ENCODE results near the gene TASL.
"Not testable (repeated sequence)": the region's sequence is repeated elsewhere in the genome, so short reads cannot be mapped to it uniquely, and the experiment has no call there.

The TASL gene, protein sequence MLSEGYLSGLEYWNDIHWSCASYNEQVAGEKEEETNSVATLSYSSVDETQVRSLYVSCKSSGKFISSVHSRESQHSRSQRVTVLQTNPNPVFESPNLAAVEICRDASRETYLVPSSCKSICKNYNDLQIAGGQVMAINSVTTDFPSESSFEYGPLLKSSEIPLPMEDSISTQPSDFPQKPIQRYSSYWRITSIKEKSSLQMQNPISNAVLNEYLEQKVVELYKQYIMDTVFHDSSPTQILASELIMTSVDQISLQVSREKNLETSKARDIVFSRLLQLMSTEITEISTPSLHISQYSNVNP

DNA sequence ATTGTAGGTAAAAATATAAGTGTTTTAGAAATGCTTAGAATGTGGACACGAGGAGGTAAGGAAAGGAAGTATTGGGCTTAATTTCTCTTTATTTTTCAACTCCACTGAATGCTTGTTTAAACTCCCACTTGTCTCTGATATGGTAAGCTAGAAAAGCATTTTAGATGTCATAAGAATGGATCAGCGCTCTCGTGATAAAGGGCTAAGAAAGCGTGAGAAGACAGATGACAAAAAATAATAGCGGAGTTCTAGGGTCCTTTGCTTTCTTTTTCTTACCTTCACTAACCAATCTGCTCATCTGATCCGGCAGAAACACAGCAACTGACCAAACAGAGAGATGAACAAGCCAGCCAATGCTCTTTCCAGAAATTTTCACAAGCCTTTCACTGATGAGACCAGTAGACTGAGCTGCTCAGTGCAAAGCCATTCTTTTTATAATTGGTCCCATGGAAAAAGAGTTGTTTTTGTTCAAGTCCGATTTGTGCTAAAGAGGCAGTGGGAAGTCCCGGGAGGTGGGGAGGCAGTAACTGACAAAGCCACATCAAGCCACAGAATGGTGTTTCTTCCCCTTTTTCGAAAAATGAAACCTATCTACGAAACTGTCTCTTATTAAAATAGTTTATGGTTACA lies at the start of gene TASL:
Gene TASL, minus strand, starts transcription at position 405 of the 630 bp plus-strand sequence. CDS start 17,411 bp downstream, outside the sequence.
- no peak for DNase-seq (ENCODE audit: low read depth)

DNA sequence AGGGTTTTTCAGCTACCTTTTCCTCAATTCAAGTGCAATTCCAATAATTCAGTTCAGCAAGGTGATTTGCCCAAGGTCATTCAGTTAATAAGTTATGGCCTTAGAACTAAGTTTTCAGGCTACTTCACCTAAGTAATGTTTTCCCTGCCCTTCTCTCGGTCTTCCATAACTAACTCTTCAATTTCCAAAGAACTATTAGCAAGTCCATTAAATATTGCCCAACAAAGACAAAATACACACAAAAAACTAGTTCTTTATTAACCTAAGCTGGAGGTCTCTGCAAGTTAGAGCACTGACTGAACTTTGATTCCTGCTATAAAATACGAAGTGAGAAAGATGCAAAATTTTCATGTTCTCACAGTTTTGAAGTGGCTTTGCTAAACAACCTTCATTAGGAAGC lies 48.8 kb upstream of the TASL start:
- no peak for DNase-seq (ENCODE audit: low read depth)

DNA sequence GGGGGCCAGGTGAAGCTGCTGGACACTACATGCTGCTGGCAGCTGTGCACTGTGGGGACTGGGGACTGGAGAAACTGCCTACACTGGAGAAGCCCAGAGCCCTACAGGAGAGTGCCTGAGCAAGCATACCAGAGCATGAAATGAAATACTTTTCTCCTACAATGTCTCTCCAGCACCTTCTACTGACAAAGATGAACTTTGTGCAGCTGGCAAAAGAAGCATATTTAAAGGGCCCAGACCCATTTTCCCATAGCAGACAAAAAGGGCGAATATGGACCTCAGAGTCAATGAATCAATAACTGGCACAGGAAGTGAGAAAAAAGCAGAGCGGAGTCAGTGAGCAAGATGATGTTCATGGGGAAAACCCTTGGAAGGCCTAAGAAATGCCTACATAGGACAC lies 44.8 kb upstream of the TASL start:
- DNase-seq (ENCODE audit: low read depth) = no peak

DNA sequence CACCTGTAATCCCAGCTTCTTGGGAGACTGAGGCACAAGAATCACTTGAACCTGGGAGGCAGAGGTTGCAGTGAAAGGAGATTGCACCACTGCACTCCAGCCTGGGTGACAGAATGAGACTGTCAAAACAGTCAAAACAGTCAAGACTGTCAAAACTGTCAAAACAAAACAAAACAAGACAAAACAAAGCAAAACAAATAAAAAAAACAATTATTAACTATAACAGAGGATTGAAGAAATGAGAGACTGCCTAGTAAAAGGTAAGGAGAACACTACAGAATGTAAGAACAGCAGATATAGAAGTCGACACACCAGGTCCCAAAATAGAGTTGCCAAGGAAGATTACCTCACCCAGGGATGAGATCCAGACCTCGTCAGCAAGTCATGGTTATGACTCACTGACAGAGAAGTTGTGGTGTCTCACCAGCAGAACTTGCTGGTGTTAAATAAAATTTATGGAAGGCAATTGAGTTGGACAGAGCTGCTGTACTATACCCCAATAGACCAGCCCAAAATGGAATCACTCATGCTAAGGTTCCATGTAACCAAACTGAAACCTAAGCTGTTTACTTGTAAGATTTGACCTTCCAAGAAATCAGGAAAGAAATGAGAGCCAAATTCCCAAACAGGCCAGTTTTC lies 43.5 kb upstream of the TASL start:
- no peak for DNase-seq (ENCODE audit: low read depth)

DNA sequence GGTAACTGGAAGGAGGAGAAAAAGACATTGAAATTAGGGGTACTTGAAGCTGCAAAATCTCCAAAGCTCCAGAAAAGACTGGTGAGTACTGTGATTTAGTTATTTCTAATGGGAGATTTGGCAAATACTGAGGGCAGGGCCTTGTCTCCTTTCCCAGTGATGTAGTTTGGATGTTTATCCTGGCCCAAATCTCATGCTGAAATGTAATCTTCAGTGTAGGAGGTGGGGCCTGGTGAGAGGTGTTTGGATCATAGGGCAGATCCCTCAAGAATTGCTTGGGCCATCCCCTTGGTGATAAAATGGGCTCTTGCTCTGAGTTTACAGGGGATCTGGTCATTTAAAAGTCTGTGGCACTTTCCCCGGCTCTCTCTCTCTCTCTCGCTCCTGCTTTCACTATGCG lies 42.6 kb upstream of the TASL start:
- no peak for DNase-seq (ENCODE audit: low read depth)

DNA sequence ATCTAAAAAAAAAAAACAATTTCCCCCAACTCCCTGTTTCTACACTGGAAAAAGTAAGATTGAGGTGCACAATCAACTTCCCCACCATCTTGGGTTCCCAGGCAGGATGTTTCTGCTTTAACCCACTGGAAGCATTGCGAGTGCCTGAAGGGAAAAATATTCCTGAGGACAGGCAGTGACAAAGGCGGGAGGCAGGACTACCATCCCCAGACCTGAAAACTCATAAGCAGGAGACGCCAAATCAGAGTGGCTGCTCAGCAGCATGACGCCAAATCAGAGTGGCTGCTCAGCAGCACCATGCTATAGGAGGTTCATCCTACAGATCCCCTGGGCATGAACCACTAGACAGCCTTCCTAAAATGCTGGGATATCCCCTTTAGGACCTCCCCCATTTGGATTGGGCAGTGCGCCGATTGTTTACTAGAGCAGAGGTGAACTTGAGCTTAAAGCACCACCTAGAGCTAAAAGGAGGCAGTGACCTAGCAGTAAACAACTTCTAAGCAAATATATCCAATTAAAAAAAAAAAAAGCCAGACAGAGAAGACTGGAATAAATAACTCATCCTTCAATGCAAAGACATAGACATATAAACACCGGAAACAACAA lies 40.7 kb upstream of the TASL start:
- no peak for DNase-seq (ENCODE audit: low read depth)

DNA sequence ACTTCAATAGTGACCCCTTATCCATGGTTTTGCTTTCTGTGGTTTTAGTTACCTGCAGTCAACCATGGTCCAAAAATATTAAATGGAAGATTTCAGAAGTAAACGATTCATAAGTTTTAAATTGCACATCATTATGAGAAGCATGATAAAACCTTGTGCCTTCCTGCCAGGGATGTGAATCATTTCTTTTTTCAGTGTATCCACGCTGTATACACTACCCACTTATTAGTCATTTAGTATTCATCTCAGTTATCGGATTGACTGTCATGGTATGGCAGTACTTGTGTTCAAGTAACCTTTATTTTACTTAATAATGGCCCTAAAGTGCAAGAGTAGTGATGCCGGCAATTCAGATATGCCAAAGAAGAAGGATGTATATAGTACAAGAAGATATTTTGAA lies 37.7 kb upstream of the TASL start:
- DNase-seq (ENCODE audit: low read depth) = no peak

DNA sequence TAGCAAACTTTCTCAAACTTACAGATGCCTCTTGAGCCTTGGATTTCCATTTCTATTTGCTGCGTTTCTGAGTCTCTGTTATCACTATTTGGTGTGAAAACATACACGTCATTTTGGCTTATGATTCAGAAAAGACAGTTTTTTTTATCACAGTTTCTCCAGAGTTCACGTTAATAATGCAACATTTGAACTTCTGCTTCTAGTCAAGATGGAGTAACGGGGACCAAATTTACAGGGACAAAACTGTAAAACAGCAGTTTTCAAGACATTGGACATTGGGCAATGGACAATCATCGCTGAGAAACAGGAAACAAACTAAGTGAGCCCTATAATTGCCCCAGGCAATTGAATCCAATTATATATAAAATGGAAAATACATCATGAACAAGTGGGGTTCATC lies 36.2 kb upstream of the TASL start:
- no peak for DNase-seq (ENCODE audit: low read depth)

DNA sequence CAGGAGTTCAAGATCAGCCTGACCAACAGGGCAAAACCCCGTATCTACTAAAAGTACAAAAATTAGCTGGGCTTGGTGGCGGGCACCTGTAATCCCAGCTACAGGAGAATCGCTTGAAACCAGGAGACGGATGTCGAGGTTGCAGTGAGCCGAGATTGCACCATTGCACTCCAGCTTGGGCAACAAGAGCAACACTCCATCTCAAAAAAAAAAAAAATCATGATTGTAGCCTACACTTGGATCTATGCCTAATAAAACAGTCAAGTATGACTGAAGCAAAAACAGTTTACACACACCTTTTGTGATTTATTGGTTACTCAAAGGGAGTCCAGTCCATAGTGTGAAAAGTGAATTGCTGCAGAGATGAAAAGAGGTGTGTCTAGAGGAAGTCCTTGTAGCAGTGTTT lies 34.7 kb upstream of the TASL start:
- DNase-seq (ENCODE audit: low read depth) = no peak

DNA sequence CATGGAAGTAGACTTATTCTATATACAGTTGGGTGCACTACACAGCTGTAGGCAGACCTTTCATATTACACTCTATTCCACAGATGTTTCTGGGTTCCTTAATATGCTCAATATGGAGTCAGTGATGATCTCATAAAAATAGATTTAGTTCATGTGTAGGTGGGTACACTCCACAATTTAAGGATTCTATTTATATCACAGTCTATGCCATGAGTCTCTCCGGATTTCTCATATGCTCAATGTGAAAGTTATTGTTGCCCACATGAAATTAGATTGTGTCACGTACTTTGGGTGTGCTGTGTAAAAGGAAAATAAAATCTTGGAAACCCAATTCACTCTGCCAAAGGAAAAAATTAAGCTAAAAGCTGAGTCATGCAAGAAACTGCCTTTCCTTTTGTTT lies 32.5 kb upstream of the TASL start:
- no peak for DNase-seq (ENCODE audit: low read depth)

DNA sequence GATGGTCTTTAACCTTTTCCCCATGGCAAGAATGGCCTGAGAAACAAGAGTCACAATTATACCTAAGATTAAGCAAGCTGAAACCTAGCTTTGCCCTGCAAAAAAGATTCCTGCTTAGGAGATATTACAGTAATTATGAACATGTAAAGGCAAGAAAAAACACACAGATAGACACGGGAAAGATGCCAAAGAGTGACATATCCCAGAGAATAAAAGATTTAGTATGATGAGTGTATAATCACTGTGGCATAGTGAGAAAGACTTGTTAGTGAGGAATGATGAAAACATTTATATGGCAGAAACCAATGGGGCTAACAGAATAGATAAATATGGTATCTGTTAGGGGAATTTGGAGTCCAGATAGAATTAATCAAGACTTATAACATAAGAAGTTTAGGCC lies 29.6 kb upstream of the TASL start:
- no peak for DNase-seq (ENCODE audit: low read depth)

DNA sequence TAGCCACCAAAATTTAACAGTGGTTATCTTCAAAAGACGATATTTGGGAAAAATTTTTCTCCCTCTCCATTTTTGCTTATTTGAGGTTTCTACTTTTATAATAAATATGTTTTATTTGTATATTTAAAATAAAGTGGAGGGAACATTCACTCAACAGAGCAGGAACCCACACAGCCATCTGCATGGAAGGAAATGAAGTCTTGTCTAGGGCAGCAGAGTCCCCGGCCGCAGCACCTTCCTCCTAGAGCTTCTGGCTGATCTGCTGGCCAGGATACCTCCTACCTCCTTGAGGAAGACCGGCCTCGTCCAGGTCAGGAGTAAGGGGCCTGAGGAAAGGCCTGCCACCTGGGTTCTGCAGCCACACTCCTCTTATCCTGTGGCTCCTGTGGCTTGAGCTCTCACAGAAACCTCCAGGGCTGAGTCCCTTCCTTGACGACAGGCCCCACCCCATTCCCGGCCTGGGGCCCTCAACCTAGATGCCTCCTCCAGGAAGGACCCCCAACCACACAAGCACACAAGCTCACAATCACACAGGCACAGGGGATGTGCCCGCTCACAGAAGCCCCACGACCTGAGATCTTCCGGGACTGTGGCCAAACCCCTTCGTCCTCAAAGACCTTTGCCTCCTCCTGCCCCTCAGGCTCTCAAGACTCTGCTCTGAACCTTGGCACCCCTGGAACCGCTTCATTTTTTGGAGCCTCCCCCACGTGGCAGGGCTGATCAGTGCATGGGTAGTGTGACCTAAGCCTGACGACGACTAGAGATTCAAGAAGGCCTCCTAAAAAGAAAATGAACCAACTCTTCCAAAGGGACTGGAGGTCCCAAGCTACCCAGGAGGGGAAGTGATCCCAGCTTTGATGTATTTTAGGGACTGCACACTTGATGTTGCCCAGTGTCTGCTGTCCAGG lies 23.0 kb upstream of the TASL start:
- not testable (repeated sequence) for DNase-seq (ENCODE audit: low read depth)

DNA sequence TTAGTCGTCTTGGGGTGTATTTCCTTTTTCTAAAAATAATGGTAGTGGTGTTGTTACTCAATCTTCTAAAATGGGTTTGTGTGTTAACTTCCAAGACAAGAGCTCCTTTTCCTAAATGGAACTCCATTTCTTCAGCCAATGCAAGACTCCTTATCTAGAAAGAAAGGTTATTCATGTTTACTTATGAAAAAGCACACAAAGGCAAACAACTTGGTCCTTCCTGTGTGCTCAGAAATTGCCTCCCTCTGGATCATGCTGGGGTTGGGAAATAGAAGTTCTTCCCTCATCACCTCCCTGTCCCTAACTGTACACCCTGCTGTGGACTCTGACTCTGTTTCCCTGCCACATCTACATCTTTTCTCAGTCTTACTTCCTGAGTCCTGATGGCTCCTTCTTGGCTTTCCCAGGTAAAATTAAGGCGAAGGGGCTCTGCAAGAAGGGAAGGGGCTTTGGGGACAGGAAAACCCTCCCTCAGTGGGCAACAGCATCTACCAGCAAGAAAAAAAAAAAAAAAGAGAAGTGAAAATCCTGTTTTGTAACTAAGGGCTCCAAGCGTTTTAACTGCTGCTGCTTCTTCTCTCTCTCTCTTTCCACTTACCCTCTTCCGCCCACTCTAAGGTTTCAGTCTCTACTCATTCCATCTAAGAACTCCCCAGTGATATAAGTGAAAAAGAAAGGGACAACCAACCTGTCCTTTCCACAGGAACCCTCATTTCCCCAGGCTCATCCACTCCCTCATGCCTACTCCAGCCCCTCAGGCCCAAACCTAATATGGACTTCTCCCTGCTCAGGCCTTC lies 19.8 kb upstream of the TASL start:
- no peak for DNase-seq (ENCODE audit: low read depth)

DNA sequence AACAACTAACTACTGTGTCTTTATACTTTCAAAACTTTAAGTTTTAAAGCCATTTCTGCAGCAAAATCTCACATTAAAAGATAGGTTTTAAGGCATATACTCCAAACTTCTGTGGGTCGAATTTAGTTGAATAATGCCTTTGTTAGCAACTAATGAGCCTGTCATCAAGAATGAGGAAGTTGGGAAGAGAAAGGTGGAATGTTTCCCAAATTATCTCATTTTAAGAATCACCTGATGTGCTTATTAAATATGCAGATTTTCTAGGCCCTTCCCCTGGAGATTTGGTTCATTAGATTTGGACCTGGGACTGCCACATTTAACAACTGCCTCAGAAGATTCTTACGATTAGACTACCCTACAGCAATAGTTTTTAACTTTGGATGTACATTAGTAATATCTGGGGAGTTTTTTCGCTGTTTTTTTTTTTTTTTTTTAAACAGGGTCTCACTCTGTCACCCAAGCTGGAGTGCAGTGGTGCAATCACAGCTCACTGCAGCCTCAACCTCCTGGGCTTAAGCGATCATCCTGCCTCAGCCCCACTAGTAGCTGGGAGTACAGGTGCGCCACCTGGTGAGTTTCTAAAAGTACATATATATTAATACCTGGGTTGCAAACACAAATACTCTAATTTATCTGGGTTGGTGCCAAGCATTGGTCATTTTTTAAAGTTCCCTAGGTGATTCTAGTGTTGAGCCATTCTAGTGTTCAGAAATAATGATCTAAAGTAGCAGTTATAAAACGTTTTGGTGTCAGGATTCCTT lies 16.1 kb upstream of the TASL start:
- no peak for DNase-seq (ENCODE audit: low read depth)

DNA sequence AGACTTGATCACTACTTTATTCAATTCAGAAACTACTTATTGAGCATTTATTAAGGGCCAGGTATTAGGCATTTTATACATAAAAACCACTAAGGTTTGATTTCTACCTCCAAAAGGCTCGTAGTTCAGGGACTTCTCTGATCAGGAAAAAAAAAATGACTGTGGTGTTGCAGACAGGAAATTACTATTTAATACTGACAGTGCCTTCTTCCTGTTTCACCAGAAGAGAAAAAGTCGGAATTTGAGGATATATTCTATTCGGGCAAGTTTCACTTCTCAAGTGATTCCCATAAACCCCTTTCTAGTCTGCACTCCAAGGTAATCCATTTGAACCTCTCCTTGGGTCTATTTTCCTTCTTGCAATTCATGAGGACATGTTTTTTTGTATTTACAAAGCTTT lies 15.3 kb upstream of the TASL start:
- no peak for DNase-seq (ENCODE audit: low read depth)

DNA sequence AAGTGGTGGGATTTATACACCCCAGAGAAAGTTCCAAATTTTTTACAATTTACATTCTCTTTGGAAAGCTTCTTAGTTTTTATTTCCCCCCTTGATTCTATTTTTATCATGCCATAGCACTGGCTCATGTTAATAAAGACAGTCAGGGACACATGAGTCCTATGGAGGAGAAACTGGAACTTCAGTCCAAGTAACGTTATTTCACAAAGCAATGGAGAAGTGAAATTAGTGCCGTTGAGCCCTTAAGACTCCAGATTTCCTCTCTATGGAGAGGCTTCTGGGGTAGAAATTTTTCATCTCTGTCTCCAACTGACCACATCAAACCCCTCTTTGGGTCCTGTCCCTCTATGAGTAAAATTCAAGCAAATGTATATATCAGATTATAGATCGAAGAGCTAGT lies 12.8 kb upstream of the TASL start:
- no peak for DNase-seq (ENCODE audit: low read depth)

DNA sequence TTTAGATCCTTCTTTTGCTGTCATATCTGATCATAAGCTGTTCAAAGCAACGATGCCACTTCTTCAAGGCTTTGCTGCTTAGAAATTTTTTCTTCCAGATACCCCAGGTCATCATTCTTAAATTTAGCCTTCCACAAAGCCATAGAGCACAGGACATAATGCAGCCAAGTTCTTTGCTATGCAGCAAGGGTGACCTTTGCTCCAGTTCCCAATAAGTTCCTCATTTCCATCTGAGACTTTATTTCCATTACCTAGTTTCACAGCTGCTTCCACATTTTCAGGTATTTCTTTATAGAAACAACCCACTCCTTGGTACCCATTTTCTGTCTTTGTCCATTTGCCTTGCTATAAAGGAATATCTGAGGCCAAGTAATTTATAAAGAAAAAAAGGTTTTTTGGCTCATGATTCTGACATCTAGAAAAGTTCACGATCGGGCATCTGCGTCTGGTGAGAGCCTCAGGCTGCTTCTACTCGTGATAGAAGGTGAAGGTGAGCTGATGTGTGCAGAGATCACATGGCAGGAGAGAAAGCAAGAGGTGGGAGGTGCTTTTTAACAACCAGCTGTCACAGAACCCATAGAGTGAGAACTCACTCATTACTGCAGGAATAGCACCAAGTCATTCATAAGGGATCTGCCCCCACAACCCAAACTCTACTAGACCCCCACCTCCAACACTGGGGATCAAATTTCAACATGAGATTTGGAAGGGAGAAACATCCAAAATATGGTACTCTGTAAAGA lies 11.8 kb upstream of the TASL start:
- no peak for DNase-seq (ENCODE audit: low read depth)

DNA sequence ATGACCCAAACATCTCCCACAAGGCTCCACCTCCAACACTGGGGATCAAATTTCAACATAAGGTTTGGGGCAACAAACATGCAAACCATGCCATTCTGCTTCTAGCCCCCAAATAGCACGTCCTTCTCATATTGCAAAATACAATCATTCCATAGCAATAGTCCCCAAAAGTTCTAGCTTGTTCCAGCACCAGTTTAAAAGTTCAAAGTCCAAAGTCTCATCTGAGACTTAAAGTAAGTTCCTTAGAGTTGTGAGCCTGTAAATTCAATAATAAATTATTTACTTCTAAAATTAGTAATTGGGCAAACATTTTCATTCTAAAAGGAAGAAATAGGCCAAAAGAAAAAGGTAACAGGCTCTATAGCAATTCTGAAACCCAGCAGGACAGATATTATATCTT lies 8.9 kb upstream of the TASL start:
- no peak for DNase-seq (ENCODE audit: low read depth)

DNA sequence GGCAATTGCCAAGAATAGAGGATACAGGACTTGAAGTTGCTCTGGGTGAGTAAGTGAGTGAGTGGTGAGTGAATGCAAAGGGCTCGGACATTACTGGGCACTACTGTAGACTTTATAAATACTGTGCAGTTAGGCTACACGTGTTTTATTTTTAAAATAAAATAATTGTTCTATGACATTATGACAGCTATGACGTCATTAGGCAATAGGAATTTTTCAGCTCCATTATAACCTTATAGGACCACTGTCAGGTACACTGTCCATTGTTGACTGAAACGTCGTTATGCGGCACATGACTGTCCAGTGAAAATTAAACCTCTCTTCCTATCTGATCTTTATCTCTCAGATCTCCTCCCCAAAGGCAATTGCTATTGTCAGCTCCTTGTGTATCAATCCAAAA lies 5.1 kb upstream of the TASL start:
- DNase-seq (ENCODE audit: low read depth) = no peak

DNA sequence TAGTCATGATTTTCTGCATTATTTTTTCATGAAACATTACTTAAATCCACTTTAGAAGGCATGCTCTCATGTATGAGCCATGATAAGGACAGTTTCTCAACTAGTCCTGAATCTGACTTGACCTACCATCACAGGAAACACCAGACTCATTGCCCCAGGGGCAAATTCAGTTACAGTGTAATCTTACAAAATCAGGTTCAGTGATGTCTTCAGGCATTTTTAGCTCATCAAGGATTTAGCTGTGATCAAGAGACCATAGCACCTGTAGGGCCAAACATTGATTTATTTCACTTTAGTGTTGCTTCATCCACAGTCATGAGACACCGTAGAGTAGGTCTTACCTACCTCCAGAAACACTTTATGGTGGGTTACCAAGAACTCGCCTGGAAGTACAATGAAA lies 3.1 kb upstream of the TASL start:
- no peak for DNase-seq (ENCODE audit: low read depth)
